Left forelimb (tissue), 1 donor: ENCODE results near the gene SPO11.
A peak's percentile ranks its signal among the peaks of the same experiment; 100 is the strongest.
"Not testable (repeated sequence)": the region's sequence is repeated elsewhere in the genome, so short reads cannot be mapped to it uniquely, and the experiment has no call there.

Experiments used
- DNase-seq: peaks from one replicate; pipeline ENCODE4 v3.0.0-alpha.2; 2018; ENCODE audit warnings: low spot score

Gene SPO11

DNA sequence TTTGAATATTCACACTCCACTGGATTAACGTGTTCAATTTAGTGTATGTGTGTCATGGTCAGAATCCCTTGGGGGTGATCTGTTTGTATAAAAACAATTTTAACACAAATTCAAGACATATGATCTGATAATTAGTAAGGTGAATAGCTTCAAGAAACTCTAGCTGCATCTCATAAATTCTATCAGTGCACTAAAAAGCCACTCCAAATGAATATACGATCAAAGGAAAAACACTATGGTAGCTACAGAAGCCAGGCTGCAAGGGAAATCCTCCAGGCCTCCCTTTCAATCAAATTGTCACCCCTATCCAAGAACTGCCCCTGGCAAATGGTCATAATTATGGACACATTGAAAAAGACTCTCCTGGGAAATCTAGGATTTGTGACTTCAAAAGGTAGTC, 12.1 kb downstream of the SPO11 start:
- no peak for DNase-seq

DNA sequence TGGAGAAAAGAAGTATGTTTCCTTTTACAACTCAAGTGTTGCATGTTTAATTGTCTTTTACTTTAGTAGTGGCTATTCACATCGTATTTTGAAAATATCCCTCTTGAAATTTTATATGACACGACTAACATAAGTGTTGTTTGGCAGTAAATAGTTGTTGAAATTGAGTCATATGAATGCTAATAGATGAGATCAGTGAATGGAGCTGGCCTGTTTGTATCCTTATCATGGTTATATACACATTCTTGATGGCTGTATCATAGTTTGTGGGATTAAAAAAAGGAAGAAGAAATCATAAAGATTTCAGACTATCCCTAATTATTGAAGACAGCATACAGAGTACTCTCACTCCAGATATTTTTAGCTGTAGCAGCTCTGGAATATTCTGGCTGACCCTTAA, 13.2 kb downstream of the SPO11 start:
- no peak for DNase-seq

DNA sequence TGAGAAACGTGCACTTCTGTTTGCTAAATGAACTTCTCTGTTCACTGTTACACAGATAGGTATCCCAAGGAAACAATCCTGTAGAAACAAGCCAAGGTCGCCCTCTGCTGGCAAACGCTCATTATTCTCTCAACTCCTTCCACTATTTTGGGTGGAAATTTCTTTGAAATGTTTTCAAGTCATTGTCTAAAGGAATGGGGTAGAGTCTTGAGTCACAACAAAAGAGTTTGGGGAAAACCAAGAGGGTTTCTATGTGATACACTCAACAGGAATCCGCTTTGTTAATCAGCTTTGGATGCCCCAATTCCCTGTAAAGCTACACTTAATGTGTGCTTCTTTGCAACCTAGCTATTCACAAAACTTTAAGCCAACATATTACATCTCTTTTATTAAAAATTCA, 16.9 kb downstream of the SPO11 start:
- DNase-seq, result peak; percentile 74

DNA sequence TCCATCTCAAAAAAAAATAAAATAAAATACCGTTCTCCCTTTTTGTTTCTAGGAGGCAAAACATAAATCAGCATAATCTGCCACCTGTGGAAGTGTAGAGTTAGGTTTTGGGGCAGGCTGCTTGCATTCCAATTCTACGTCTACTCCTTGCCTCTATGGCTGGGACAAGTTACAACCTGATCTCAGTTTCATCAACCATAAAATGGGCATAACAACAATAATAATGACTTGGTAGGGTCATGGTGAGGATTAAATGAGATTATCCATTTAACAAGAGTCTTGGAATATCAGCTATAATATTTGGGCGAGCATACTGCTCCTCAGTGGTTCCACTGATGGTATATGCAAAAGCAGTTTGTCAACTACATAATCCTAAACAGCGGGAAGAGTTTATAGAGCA, 17.8 kb downstream of the SPO11 start:
- DNase-seq, result no peak

DNA sequence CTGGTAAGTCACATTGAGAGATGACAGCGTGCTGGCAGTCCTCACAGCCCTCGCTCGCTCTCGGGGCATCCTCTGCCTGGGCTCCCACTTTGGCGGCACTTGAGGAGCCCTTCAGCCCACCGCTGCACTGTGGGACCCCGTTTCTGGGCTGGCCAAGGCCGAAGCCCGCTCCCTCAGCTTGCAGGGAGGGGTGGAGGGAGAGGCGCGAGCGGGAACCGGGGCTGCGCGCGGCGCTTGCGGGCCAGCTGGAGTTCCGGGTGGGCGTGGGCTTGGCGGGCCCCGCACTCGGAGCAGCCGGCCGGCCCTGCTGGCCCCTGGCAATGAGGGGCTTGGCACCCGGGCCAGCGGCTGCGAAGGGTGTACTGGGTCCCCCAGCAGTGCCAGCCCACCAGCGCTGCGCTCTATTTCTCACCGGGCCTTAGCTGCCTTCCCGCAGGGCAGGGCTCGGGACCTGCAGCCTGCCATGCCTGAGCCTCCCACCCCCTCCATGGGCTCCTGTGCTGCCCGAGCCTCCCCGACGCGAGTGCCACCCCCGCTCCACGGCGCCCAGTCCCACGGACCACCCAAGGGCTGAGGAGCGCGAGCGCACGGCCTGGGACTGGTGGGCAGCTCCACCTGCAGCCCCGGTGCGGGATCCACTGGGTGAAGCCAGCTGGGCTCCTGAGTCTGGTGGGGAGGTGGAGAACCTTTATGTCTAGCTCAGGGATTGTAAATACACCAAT, 18.8 kb downstream of the SPO11 start:
- DNase-seq, result not testable (repeated sequence)

DNA sequence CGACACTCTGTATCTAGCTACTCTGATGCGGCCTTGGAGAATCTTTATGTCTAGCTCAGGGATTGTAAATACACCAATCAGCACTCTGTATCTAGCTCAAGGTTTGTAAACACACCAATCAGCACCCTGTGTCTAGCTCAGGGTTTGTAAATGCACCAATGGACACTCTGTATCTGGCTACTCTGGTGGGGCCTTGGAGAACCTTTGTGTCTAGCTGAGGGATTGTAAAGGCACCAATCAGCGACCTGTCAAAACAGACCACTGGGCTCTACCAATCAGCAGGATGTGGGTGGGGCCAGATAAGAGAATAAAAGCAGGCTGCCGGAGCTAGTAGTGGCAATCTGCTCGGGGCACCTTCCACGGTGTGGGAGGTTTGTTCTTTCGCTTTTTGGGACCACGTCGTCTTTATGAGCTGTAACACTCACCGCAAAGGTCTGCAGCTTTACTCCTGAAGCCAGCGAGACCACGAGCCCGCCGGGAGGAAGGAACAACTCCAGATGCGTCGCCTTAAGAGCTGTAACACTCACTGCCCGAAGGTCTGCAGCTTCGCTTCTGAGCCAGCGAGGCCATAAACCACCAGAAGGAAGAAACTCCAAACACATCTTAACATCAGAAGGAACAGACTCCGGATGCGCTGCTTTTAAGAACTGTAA, 19.4 kb downstream of the SPO11 start:
- not testable (repeated sequence) for DNase-seq

DNA sequence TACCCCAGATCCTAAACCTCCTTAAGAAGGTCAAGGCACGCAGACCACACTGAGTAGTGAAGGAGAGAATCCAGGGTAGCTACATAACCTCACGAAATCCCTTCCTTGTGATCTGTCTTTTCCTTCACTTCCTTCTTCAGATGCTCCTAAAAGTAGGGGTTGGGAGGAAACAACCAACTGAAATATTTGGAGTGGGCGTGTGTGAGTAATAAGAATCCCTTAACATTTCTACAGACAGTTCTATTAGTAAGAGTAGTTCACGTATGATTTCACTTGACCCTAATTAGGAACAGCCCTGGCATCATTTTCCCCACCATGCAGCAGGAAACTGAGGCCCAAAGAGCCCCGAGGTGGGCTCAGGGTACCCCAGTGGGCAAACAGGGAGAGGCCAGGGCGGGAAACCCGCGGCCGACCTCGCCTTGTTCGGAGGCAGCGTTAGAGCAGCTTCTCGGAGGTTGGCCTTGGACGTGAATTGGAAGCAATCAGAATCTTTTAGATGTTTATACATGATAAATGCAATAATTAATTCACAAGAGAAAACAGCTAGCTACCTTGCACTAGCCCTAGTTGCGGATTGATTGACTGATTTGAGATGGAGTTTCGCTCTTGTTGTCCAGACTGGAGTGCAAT, 20.6 kb downstream of the SPO11 start:
- DNase-seq, result no peak

DNA sequence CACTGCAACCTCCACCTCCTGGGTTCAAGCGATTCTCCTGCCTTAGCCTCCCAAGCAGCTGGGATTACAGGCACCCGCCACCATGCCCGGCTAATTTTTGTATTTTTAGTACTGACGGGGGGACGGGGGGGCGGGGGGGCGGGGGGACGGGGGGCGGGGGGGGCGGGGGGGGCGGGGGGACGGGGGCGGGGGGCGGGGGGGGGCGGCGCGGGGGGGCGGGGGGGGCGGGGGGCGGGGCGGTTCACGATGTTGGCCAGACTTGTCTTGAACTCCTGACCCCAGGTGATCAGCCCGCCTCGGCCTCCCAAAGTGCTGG, 21.1 kb downstream of the SPO11 start:
- not testable (repeated sequence) for DNase-seq

DNA sequence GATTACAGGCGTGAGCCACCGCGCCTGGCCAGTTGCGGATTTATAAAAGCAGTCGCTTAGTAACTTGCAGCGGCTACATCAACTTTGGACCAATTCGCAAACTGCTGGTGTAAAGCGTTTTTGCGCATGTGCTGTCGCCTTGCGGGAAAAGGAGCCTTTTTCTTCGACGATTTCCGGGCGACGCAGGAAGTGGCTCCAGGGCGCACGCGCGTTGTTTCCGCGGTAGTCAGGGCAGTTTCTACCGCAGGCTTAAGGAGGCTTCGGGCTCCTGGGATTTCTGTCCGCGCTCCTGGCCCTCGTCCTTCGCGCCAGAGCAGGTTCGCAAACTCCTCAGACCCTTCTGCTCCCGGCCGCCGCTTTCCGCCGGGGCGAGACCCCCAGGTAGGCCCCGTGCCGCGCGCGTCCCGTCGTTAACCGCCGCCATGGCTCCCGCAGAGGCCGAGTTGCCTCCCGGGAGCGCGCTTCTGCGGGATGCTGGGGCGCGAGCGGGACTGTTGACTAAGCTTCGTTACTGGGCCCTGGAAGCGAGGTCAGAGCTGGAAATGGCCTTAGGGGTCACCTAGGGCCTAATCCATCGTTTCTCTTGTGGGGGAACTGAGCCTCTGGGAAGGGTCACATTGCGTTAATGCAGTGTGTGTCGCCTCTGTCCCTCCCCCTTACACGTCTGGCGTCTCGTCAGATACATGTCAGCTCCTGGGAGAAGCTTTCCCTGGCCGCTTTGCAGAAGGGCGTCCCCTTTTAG, 21.6 kb downstream of the SPO11 start, which contains the start of gene RAE1:
Gene RAE1 (plus strand): TSS at position 214 of the 742 bp plus-strand sequence. CDS start 2,784 bp downstream, outside the sequence.
- DNase-seq, result peak; percentile 93

DNA sequence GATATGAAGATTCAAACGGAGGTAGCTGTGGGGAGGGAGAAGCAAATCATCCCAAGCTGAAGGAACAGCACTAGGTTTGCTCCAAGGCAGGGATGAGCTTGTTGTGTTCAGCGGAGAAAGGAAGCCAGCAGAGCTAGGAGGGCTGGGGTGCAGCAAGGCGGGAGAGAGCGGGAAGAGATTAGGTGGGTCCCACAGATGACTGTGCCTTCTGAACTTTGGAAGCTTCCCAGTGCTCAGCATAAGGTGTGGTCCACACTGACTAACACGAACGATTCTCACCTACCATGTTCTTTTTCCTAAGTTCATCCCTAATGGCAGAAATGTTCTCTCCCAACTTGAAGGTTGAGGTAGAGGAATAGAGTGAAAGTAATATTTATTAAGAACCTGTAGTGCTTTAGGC, 22.7 kb downstream of the SPO11 start:
- DNase-seq, result no peak

DNA sequence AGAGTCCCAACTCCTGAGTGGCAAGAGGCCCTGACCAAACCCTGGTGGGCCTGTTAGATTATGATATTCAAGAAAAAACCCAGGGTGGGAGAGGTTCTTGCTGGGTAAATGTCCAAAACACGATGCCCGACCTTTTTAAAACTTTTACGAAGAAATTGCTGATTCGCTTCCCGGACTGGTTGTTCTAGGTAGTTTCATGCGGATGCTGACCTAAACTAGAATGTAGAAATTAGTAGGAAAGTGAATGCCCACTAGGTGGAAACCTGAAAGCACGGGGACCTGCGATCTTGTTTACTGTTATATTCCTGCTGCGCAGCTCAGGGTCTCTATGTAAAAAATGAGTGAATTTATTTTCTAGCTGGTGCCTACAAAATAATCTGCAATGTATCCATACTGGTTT, 23.7 kb downstream of the SPO11 start:
- no peak for DNase-seq

DNA sequence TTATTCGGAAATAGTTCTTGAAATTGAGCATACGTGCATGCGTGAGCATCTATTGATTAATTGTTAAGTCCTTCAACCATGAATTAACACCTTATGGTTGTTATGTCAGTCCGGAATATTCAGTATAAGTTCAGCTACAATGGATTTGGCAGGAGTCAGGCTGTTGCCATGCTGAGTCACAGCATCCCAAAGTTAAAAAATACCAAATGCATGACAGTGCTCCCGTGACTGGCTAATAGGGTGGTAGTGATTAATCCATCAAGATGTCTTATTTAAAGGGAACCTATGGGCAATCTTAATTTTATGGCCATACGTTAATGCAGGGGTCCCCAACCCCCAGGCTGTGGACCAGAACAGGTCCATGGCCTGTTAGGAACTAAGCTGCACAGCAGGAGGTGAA, 31.9 kb downstream of the SPO11 start:
- no peak for DNase-seq

DNA sequence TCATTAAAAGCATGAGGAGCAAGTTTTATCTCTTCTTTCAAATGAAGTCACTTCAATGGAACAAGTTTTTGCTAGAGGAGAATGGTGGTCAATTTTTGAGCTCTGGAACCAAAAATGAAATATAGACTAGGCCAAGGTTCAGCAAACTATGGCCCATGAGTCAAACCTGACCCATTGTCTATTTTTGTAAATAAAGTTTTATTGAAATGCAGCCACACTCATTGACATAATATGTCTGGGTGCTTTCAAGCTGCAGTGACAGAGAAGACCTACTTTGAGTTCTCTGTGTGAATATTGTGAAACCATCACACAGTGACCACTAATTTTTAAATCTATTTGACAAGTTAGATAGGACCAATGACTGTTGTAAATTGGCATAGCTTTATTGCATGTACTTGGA, 34.8 kb downstream of the SPO11 start:
- no peak for DNase-seq

DNA sequence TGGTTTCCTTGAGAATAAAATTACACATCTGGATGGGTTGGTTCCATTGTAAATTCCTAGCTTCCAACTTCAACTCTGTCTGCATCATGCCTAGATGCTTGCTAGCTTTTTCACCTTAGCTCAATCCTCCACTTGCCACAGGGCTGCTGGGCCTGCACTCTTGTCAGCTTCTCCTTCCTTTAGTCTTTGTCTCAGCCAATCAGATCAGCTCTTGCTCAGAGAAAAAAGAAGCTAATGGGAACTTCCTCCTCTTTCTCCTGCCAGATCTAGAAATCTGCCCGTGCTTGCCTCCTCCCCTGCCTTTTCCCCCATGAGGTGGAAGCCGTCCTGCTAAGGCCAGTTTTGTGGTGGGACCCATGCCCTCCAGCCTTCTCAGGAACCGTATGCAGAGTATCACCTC, 40.0 kb downstream of the SPO11 start:
- no peak for DNase-seq

DNA sequence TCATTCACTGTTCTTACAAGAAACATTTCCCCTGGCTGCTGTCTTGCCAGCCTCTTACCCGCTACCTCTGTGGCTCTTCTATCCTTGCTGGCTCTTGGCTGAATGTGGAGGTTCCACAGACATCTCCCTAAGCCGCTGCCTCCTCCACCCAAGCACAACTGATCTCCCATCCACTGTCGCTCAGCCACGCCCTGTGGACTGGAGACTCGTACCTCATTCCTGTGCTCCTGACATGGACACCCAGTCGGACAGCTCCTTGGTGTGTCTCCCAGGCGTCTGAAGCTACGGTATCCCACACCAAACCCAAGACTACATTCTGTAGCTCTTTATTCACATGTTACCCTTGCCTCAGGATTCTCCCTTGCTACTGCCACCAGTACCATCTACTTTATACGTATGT, 40.7 kb downstream of the SPO11 start:
- DNase-seq, result no peak

DNA sequence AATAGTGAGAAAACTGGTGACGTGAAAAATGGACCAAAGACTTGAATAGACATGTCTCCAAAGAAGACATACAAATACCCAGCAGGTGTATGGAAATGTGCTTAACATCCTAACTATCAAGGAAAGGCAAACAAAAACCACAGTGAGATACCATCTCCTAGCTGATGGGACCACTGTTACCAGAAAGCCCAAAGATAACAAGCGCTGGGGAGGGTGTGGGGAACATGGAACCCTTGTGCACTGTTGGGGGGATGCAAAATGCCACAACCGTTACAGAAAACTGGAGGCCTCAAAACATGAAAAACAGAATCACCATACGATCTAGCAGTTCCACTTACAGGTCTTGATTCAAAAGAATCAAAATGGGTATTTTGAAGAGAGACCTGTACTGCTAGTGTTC, 41.8 kb downstream of the SPO11 start:
- DNase-seq, result no peak

DNA sequence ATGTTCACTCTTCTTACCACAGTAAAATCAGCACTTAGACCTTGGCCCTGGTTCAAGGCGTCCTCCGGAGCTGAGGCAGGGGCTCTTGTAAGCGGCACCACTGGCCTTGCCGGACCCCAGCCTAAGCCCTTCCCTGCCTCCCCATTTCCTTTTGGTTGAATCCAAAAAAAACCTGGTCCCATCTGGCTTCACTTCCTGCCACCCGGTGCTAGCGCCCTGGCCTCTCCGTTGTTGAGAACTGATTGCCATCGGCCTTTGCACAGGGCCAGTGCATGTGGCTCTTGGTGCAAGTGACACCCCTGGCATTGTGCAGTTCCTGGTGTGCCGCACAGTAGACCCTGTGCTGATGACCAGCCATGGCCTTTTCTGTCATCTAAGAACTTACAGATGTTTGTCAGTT, 42.6 kb downstream of the SPO11 start:
- no peak for DNase-seq

DNA sequence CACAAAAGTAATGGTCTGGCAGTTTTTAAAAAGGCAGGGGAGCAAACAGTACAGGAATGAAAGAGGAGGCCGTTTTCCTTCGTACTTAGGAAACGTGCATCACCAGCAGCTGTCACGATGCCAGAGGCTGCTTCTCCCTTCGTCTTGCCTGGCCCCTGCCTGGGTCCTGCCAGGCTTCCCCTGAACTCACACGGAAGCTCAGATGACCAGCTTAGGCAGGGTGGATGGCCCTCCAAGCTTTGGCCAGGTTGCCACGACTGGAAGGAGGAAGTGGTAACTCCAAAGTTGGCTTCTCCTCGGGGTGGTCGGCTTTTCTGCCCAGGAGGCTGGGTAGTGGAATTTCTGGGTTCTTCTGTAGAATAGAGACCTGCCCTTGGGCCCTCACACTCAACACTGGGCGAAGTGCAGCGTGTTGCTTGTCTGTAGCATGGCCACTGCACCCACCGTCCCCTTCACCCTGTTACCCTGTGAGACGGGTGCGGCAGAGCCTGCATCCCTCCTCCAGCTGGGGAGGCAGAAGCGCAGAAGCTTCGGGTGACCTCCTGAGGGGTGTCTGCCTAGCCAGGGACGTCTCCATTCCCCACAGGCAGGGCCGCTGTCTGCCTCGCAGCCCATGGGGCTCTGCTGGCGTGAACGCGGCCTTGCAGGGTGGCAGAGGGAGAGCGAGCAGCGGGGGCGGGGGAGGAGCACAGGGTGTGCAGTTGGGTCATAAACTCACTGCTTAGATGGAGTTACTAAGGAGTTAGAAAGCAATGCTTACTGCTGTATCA, 43.2 kb downstream of the SPO11 start:
- DNase-seq, result no peak

DNA sequence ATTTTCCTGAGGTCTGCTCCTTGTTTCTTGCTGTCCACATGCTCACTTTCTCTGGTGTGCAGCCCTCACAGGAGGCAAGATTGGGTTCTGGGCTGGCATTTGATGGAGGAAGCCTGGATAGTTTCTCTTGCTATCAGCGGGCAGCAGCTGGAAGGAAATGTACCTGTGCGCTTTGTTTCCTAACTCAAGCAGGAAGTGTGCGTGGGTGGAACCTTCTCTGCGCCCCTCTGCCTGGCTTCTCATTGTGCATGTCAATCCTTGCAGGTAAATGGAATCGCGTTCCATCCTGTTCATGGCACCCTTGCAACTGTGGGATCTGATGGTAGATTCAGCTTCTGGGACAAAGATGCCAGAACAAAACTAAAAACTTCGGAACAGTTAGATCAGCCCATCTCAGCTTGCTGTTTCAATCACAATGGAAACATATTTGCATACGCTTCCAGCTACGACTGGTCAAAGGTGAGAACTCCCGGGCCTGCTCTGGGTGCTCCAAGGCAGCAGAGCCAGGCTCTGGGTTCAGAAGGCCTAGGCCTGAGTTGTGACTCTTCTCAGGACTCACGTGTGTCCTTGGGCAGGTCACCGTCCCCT, 44.8 kb downstream of the SPO11 start:
- DNase-seq, result no peak

DNA sequence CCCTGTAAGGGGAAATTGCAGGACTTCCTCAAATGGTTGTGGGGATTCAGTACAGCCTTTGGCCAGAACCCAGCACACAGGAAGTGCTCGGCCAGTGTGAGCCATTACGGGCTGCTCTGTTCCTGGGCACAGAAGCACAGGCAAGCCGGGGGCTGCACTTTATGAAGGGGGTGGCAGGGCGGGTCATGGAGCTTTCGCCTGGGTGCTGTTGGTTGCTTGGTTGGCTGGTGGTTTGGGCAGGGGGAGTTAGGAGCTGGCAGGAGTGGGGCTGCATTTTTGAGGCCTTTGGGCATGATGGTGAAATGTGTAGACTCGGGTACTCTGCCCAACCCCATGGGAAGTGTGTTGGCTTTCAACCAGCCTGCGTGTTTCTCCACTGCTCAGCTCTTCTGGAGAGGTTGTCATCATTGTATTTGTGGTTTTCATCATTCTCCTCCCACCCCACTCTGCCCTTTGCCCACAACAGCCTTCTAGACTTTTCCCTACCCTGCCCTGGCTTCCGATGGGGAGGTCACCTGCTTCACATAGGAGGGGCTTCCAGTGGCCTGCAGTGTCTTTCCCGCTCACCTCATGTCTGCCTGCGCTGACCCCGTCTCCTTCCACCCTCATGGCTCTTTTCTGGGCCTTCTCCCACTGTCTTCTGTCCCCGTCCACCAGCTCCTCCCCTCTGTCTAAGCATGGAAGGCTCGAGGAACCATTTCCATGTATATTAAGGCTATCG, 45.5 kb downstream of the SPO11 start:
- no peak for DNase-seq

DNA sequence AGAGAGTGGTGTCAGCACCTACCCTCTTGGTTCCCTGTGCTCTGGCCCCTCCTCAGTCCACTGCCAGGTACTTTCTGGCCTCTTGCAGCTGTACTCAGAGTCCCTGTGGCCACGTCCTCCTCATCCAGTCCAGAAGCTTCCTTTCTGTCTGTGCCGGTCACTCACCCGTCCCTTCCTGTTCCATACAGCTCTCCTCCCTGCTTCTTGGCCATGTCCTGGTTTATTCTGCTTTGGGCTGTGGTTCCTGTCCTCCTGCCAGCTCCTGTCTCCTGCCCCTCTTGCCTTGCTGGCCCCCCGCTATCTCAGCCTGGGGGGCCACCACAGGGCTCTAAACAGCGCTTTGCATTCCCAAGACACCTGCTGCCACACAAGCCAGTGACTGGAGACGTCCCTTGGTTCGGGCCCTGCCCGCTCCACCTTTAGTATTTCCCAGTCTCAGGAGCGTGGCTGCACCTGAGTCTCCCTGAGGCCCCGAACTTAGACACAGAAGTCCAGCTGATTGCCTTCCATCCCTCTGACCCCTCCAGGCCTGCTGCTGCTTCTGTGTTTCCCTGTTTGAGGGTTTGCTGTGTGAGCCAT, 46.1 kb downstream of the SPO11 start:
- DNase-seq, result no peak
